DOHH2 (cell line): ENCODE data around the gene PPP2R5B.

ENCODE experiments used
- H3F3A ChIP-seq: fragments of 200-600 bp; sonication (generic), shearing (Covaris generic); 2 replicates; pipeline ENCODE4 v1.6.0; 2016; ENCODE audit warnings: antibody characterized with exemption, mild to moderate bottlenecking; ENCODE audit not compliant: control insufficient read depth, insufficient read depth
- H3K27ac ChIP-seq: fragments of 200-600 bp; sonication (generic); 2 replicates; pipeline ENCODE4 v1.5.1; 2014; ENCODE audit warnings: low read depth, mild to moderate bottlenecking, low read length, moderate library complexity
- H3K27me3 ChIP-seq: fragments of 200-600 bp; sonication (generic); 2 replicates; pipeline ENCODE4 v1.6.1; 2014; ENCODE audit warnings: mild to moderate bottlenecking, low read length, mixed read lengths; ENCODE audit not compliant: control insufficient read depth
- H3K36me3 ChIP-seq: fragments of 200-600 bp; sonication (generic); 2 replicates; pipeline ENCODE4 v1.6.1; 2014; ENCODE audit warnings: mild to moderate bottlenecking, low read length, moderate library complexity, mixed read lengths; ENCODE audit not compliant: control insufficient read depth
- H3K4me1 ChIP-seq: fragments of 200-600 bp; sonication (generic); 2 replicates; pipeline ENCODE4 v1.6.1; 2014; ENCODE audit warnings: mild to moderate bottlenecking, low read length, mixed read lengths; ENCODE audit not compliant: control insufficient read depth
- H3K4me2 ChIP-seq: fragments of 200-600 bp; sonication (generic); 2 replicates; pipeline ENCODE4 v1.6.0; 2014; ENCODE audit warnings: mild to moderate bottlenecking, low read length, moderate library complexity
- H3K4me3 ChIP-seq: fragments of 200-600 bp; sonication (generic); 2 replicates; pipeline ENCODE4 v1.5.1; 2014; ENCODE audit warnings: mild to moderate bottlenecking, low read length, mixed read lengths
- H3K79me2 ChIP-seq: fragments of 200-600 bp; sonication (generic); 2 replicates; pipeline ENCODE4 v1.6.1; 2014; ENCODE audit warnings: mild to moderate bottlenecking, low read length, mixed read lengths; ENCODE audit not compliant: control insufficient read depth
- H3K9me2 ChIP-seq: fragments of 200-600 bp; sonication (generic); replicated peaks from 2 replicates; pipeline ENCODE4 v1.6.1; 2014; ENCODE audit warnings: mild to moderate bottlenecking, low read length, mixed read lengths; ENCODE audit not compliant: control insufficient read depth
- H3K9me3 ChIP-seq: fragments of 200-600 bp; sonication (generic); 2 replicates; pipeline ENCODE4 v1.6.1; 2014; ENCODE audit warnings: antibody characterized with exemption, low read length, mixed read lengths; ENCODE audit not compliant: control insufficient read depth, insufficient read depth
- H4K20me1 ChIP-seq: fragments of 200-600 bp; sonication (generic); 2 replicates; pipeline ENCODE4 v1.6.0; 2014; ENCODE audit warnings: low read depth, mild to moderate bottlenecking, antibody characterized with exemption, low read length, moderate library complexity; ENCODE audit not compliant: control insufficient read depth, insufficient read depth
- EZH2phosphoT487 ChIP-seq: fragments of 200-600 bp; sonication (generic); IDR thresholded peaks from 2 replicates; pipeline ENCODE4 v1.6.1; 2017; ENCODE audit warnings: borderline replicate concordance, mild to moderate bottlenecking, antibody characterized with exemption, low read length, moderate library complexity, mixed read lengths
- TF ChIP-seq, protein P1 (sequence below): fragments of 200-600 bp; sonication (generic); IDR thresholded peaks from one replicate; pipeline ENCODE4 v1.5.1; 2014; ENCODE audit warnings: antibody characterized with exemption, mild to moderate bottlenecking, low read depth, low read length; ENCODE audit not compliant: poor library complexity, severe bottlenecking

Gene PPP2R5B

DNA sequence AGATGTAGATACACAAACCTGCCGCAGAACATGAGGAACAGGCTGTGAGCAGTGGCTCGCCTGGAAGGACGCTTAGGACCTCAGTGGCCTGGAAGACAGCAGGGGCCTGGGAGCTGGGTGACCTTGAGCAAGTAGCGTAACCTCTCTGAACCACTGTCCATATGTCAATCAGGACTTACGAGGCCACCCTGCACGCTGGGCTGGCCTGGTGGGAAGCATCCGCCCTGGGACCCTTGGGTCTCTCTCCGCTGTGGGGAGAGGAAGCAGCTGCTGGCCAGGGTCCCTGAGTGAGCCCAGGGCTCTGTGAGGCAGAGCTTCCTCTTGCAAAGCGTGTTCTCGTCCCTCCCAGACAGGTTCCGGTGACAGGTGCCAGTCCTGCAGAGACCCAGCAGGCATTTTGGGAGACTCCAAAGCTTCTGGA lies 32.1 kb upstream of the PPP2R5B start:
- H4K20me1 ChIP-seq: no peaks in the 10 kb centered on the region
- H3F3A ChIP-seq: peaks cover 3% of the 10 kb centered on the region; the same call in 1 of the 2 replicates
- H3K4me2 ChIP-seq: no peak overlapping the region
- H3K27me3 ChIP-seq: no peaks in the 10 kb centered on the region
- no peak overlapping the region for H3K4me3 ChIP-seq
- H3K9me3 ChIP-seq: no peaks in the 10 kb centered on the region
- peaks cover 29% of the 10 kb centered on the region for H3K4me1 ChIP-seq
- H3K79me2 ChIP-seq: no peaks in the 10 kb centered on the region
- H3K27ac ChIP-seq: no peak overlapping the region
- no peak for TF ChIP-seq EZH2phosphoT487
- TF ChIP-seq, protein P1, sequence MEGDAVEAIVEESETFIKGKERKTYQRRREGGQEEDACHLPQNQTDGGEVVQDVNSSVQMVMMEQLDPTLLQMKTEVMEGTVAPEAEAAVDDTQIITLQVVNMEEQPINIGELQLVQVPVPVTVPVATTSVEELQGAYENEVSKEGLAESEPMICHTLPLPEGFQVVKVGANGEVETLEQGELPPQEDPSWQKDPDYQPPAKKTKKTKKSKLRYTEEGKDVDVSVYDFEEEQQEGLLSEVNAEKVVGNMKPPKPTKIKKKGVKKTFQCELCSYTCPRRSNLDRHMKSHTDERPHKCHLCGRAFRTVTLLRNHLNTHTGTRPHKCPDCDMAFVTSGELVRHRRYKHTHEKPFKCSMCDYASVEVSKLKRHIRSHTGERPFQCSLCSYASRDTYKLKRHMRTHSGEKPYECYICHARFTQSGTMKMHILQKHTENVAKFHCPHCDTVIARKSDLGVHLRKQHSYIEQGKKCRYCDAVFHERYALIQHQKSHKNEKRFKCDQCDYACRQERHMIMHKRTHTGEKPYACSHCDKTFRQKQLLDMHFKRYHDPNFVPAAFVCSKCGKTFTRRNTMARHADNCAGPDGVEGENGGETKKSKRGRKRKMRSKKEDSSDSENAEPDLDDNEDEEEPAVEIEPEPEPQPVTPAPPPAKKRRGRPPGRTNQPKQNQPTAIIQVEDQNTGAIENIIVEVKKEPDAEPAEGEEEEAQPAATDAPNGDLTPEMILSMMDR: no peak
- H3K9me2 ChIP-seq: no peaks in the 10 kb centered on the region
- H3K36me3 ChIP-seq: peaks cover 3% of the 10 kb centered on the region; the same call in 1 of the 2 replicates

DNA sequence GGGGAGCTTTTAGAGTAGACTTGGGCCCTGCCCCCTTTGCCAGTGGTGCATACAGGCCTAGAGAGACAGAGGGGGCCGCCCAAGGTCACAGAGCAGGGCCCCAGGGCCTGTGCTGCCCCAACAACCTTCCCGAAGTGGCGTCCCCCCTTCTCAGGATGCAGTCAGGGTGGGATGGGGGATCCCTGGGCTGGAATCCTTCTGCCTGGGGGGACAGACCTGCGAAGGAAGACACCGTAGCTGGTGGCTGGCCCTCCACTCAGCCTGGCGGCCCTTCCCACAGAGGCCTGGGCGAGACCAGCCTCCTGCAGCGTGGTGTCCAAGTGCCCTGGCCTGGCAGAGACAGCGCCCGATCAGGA lies 31.7 kb upstream of the PPP2R5B start:
- no peak overlapping the region for H3K27ac ChIP-seq
- H3K4me1 ChIP-seq: peaks cover 25% of the 10 kb centered on the region
- H3K4me3 ChIP-seq: no peak overlapping the region

DNA sequence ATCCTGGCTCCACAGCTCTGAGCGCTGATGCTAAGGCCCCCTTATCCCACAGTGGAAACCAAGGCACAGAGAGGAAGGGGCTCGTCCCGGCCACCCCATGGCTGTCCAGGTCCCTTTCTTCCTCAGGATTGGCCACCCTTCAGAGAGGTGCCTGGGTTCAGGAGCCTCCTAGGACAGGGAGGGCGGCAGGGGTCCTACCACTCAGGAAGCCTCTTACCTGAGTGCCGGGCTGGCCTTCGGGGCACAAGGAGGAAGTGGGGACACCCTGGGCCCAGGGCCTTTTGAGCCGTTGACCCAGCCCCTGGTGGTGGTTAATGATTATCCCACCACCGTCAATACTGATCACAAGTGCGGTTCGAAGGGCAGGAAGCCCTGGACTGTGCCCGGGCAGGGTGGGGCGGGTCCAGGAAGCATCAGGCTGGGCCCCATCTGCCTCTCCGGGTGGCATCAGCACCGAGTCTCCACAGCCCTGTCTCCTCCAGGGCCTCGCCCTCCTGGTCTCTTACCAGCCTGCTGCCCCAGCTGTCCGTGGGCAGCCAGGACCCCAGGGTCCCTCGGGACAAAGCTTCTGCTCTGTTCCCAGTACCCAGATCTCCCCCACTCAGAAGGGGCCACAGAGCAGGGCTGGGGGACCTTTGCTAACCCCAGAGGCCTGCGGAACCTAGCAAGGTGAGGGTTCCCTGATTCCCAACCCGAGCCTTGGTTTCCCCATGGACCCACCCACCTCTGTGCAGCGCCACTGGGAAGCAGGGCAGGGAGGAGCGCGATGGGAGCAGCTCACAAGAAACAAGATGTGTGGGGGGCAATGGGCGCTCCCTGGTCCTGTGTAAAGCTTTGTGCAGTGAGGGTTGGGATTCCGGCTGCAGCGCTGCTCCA lies 31.1 kb upstream of the PPP2R5B start:
- H3K4me2 ChIP-seq: no peak overlapping the region
- H3K79me2 ChIP-seq: no peaks in the 10 kb centered on the region
- H3K9me2 ChIP-seq: no peaks in the 10 kb centered on the region
- 0 out of 2 replicates have a peak, but pooled peaks cover 3% of the 10 kb centered on the region for H3F3A ChIP-seq
- H3K4me1 ChIP-seq: peaks cover 19% of the 10 kb centered on the region
- no peaks in the 10 kb centered on the region for H3K9me3 ChIP-seq
- no peak overlapping the region for H3K27ac ChIP-seq
- H3K4me3 ChIP-seq: no peak overlapping the region
- peaks cover 7% of the 10 kb centered on the region; the same call in 1 of the 2 replicates for H3K36me3 ChIP-seq
- no peaks in the 10 kb centered on the region for H4K20me1 ChIP-seq
- TF ChIP-seq EZH2phosphoT487: no peak
- TF ChIP-seq, protein P1: no peak
- no peaks in the 10 kb centered on the region for H3K27me3 ChIP-seq

More for the DNA sequence above, 31.7 kb upstream of the PPP2R5B start:
- Histone ChIP-seq H3K27me3 (no peaks in the 10 kb centered on the region), H4K20me1 (no peaks in the 10 kb centered on the region), H3K9me2 (no peaks in the 10 kb centered on the region), H3K4me2 (no peak overlapping the region), H3K79me2 (no peaks in the 10 kb centered on the region), H3F3A (0 out of 2 replicates have a peak, but pooled peaks cover 3% of the 10 kb centered on the region), H3K36me3 (peaks cover 3% of the 10 kb centered on the region; the same call in 1 of the 2 replicates), H3K9me3 (no peaks in the 10 kb centered on the region)
- no peak for TF ChIP-seq EZH2phosphoT487
- TF ChIP-seq, protein P1: no peak
